ENCODE measurements around the gene NR1H3. TPM values are rescaled to one million over a fixed set of nuclear protein-coding genes. Genes with fewer than 3 reads are reported as not detected.

Gene NR1H3
- total RNA-seq, 1 experiment from 2014 or later, result 26.3 TPM

DNA sequence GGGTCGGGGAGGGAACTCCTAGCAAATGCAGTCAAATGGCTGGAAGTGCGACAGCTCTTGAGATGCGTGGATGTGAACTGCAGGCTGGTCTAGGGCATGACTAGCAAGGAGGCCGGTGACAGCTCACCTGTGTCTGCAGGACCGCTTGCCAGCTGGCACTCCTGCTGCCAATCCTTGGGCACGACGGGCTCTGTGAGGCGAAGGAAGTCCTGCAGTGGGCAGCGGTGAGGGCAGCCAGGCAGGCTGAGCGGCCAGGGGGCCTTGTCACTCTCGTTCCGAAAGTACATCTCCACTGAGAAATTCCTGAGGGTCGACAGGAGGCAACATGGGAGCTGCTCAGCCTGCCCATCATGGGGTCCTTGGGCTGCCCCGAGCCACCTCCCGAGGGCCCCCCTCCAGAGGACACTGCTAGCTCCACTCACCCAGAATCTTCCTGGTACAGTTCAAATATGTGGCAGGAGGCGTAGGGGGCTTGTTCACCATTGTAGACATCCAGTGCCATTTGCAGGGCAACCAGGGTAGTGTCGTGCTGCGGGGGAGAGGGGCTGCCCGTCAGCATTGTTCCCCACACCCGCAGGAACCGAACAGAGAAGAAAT is 15.1 kb upstream of the NR1H3 start:
- no peak for DNase-seq
- Histone ChIP-seq H3K9me3 (ENCODE audit: control insufficient read depth, low read depth, low read length) (no peaks in the 10 kb centered on the region), H2BK120ac (ENCODE audit: low read depth, low read length, poor library complexity, severe bottlenecking) (no peak overlapping the region), H2BK15ac (ENCODE audit: low read depth, low read length) (no peak overlapping the region), H3K27ac (ENCODE audit: insufficient read length, low read depth, low read length) (no peak overlapping the region), H3K23me2 (ENCODE audit: insufficient read length, low read depth, low read length, poor library complexity, severe bottlenecking) (no peaks in the 10 kb centered on the region), H2AFZ (ENCODE audit: low read length) (no peak overlapping the region), H3K56ac (ENCODE audit: insufficient read length, low read depth, low read length) (no peak overlapping the region), H3K4me2 (ENCODE audit: insufficient read depth, insufficient read length, low read length) (no peak overlapping the region), H3K4me1 (ENCODE audit: insufficient read depth, low read length) (peaks cover under 1% of the 10 kb centered on the region; the same call in 1 of the 2 replicates), H4K8ac (replicated peaks; ENCODE audit: insufficient read length, low read depth, low read length) (no peak overlapping the region), H3K79me1 (ENCODE audit: insufficient read depth, low read depth, low read length, poor library complexity, severe bottlenecking) (no peaks in the 10 kb centered on the region), H2BK12ac (ENCODE audit: insufficient read length, low read depth, low read length) (no peak overlapping the region), H2AK5ac (ENCODE audit: insufficient read length, low read length) (no peak overlapping the region), H3K18ac (ENCODE audit: insufficient read length, low read depth, low read length) (no peak overlapping the region), H3K14ac (ENCODE audit: insufficient read depth, low read length) (no peak overlapping the region), H3T11ph (ENCODE audit: low read length) (no peak overlapping the region), H3K27me3 (ENCODE audit: insufficient read depth, low read length) (no peaks in the 10 kb centered on the region), H2BK5ac (ENCODE audit: insufficient read length, low read length) (no peak overlapping the region), H2BK20ac (ENCODE audit: low read depth, low read length, poor library complexity, severe bottlenecking) (no peak overlapping the region), H4K91ac (ENCODE audit: insufficient read length, low read depth, low read length) (no peak overlapping the region), H3K79me2 (ENCODE audit: insufficient read depth, low read length) (no peaks in the 10 kb centered on the region), H3K23ac (ENCODE audit: insufficient read length, low read depth, low read length) (no peak overlapping the region), H4K20me1 (ENCODE audit: control insufficient read depth, insufficient read depth, insufficient read length) (no peaks in the 10 kb centered on the region), H4K5ac (ENCODE audit: insufficient read length, low read depth, low read length) (no peak overlapping the region), H3K9ac (ENCODE audit: extremely low read depth, insufficient read length, low read length) (no peak overlapping the region), H3K4ac (ENCODE audit: low read depth, low read length) (no peak overlapping the region)
- Mint-ChIP-seq H3K4me3 (no peak overlapping the region), H3K27me3 (ENCODE audit: low read depth) (no peaks in the 10 kb centered on the region), H3K4me1 (peaks cover under 1 to 1% of the 10 kb centered on the region in 2 experiments; a peak in 3 of 4 replicates), H3K27ac (peak overlapping the region in 1 of 3 experiments; percentile 13; a peak in 1 of 7 replicates), H3K36me3 (ENCODE audit: insufficient read depth in 1 of 3, low read depth in 3 of 3) (peaks cover 6 to 89% (median 79%) of the 10 kb centered on the region in 3 experiments; a peak in 6 of 7 replicates), H3K9me3 (no peaks in the 10 kb centered on the region; a peak in 1 of 5 replicates)
- WGBS (ENCODE audit: extremely low coverage, insufficient read length, low lambda C conversion rate), result no CpG with 5 or more reads among the region's 21 CpGs
- TF ChIP-seq, protein P1, sequence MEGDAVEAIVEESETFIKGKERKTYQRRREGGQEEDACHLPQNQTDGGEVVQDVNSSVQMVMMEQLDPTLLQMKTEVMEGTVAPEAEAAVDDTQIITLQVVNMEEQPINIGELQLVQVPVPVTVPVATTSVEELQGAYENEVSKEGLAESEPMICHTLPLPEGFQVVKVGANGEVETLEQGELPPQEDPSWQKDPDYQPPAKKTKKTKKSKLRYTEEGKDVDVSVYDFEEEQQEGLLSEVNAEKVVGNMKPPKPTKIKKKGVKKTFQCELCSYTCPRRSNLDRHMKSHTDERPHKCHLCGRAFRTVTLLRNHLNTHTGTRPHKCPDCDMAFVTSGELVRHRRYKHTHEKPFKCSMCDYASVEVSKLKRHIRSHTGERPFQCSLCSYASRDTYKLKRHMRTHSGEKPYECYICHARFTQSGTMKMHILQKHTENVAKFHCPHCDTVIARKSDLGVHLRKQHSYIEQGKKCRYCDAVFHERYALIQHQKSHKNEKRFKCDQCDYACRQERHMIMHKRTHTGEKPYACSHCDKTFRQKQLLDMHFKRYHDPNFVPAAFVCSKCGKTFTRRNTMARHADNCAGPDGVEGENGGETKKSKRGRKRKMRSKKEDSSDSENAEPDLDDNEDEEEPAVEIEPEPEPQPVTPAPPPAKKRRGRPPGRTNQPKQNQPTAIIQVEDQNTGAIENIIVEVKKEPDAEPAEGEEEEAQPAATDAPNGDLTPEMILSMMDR (conservative IDR thresholded peaks at IDR 0.05), result no peak

Data from H9 (cell line).